Omental fat pad (tissue), 4 donors: ENCODE results near the gene CAD. TPM values are rescaled to one million over a fixed set of nuclear protein-coding genes. Genes with fewer than 3 reads are reported as not detected.

Source experiments
- ATAC-seq: fragments of 150-250 bp; one replicate; pipeline ENCODE4 v1.9.1; 2016; ENCODE audit warnings: mild to moderate bottlenecking, moderate library complexity; ENCODE audit not compliant: low FRiP score
- DNase-seq: peaks from one replicate; pipeline ENCODE4 v3.0.0-alpha.2; 2019; ENCODE audit warnings: low spot score
- CTCF ChIP-seq, 3 donors: fragments of 450-650 bp; IDR thresholded peaks; one replicate each; pipeline ENCODE4 v1.5.1; 2016 to 2017; ENCODE audit warnings: antibody characterized with exemption in 3 of 3, mild to moderate bottlenecking in 3 of 3, moderate library complexity in 2 of 3
- total RNA-seq, 4 donors: library from RNA; depleted of rRNA; stranded (reverse); fragments of >200 nt; gene quantifications; one replicate each; pipeline ENCODE4 v1.1.0, GENCODE V29; 2016

CAD gene
- total RNA-seq, 4 donors from 2014 or later = 14.6 to 29.3 (median 24.7) TPM

GRCh38 chr2:27208486-27209050 lies 8.6 kb upstream of the CAD start:
- no peak for TF ChIP-seq CTCF (IDR thresholded peaks at IDR 0.05)
- DNase-seq = no peak
- ATAC-seq = no peak

GRCh38 chr2:27209621-27210401 lies 7.4 kb upstream of the CAD start:
- DNase-seq (no peak), ATAC-seq (no peak)

GRCh38 chr2:27211241-27211942 lies 5.8 kb upstream of the CAD start:
- ATAC-seq = peak; percentile 4
- no peak for TF ChIP-seq CTCF (IDR thresholded peaks at IDR 0.05)
- DNase-seq = no peak

More at GRCh38 chr2:27209621-27210401, 7.4 kb upstream of the CAD start:
- TF ChIP-seq CTCF (IDR thresholded peaks at IDR 0.05) = no peak

- ATAC-seq (peak; percentile 95), DNase-seq (peak; percentile 49)
- TF ChIP-seq CTCF (IDR thresholded peaks at IDR 0.05) = no peak
These were observed 5.1 kb upstream of the CAD start, which contains the start of the genes ATRAID and SLC5A6 for GRCh38 chr2:27211943-27212625. Gene ATRAID (plus strand): TSS chr2:27212041. CDS start chr2:27212369, 328 bp downstream. Gene SLC5A6 (minus strand): TSS chr2:27212268. CDS start chr2:27207650, 4,618 bp downstream.

GRCh38 chr2:27212626-27213471 lies 4.3 kb upstream of the CAD start:
- no peak for DNase-seq
- peak; percentile 9 for ATAC-seq
- no peak for TF ChIP-seq CTCF (IDR thresholded peaks at IDR 0.05)

- DNase-seq (no peak), ATAC-seq (no peak)
- no peak for TF ChIP-seq CTCF (IDR thresholded peaks at IDR 0.05)
These were observed 2.2 kb upstream of the CAD start for GRCh38 chr2:27214941-27215340.
